HEK293T (cell line): ENCODE results near the gene KRTAP10-12.

ENCODE experiments used
- CTBP1 ChIP-seq: fragments of 450-650 bp; IDR thresholded peaks from 2 replicates; pipeline ENCODE4 v1.6.1; 2016; ENCODE audit warnings: borderline replicate concordance
- FOXA1 ChIP-seq: fragments of 450-650 bp; IDR thresholded peaks from 2 replicates; pipeline ENCODE4 v1.6.1; 2016; ENCODE audit warnings: mild to moderate bottlenecking
- TARDBP ChIP-seq: fragments of 450-650 bp; IDR thresholded peaks from 2 replicates; pipeline ENCODE4 v1.6.1; 2016

GRCh38 chr21:44704636-44705001 lies 7.6 kb downstream of the KRTAP10-12 start:
- no peak for TF ChIP-seq FOXA1
- TF ChIP-seq TARDBP = no peak
- TF ChIP-seq CTBP1 = no peak
